Measurements from ENCODE around the gene SELENOW. TPM values are rescaled to one million over a fixed set of nuclear protein-coding genes. Genes with fewer than 3 reads are reported as not detected.

Gene SELENOW
- total and polyA plus RNA-seq, 2 of the 4 experiments (the other 2 are of a cell fraction), result 61.3 to 217 TPM

DNA sequence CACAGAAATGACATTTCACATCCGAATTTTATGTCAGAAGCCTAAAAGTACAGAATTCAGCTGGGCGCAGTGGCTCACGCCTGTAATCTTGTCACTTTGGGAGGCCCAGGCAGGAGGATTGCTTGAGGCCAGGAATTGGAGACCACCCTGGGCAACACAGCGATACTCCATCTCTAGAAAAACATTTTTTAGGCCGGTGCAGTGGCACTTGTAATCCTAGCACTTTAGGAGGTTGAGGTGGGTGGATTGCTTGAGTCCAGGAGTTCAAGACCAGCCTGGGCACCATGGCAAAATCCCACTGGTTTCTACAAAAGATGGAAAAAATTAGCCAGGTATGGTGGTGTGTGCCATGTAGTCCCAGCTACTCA lies 17.9 kb upstream of the SELENOW start:
- Histone ChIP-seq H3K4me3 (ENCODE audit: insufficient read depth, low read depth, low read length) (no peak overlapping the region), H4K5ac (ENCODE audit: low read depth, low read length) (no peak overlapping the region), H4K8ac (ENCODE audit: low read depth in 2 of 2, low read length in 2 of 2) (no peak overlapping the region), H3K27me3 (ENCODE audit: control insufficient read depth, insufficient read depth, low read length) (no peaks in the 10 kb centered on the region), H2BK20ac (ENCODE audit: low read depth, low read length) (no peak overlapping the region), H3K36me3 (ENCODE audit: control insufficient read depth, insufficient read depth, low read length) (peaks cover 38% of the 10 kb centered on the region), H3K4ac (ENCODE audit: low read depth, low read length) (no peak overlapping the region), H4K91ac (ENCODE audit: insufficient read depth, low read depth, low read length) (no peak overlapping the region), H3K9ac (ENCODE audit: low read depth, low read length) (no peak overlapping the region), H3K23ac (ENCODE audit: low read depth, low read length) (no peak overlapping the region), H3K14ac (replicated peaks; ENCODE audit: low read depth, low read length) (no peak overlapping the region), H2AFZ (replicated peaks; ENCODE audit: low read length, poor library complexity) (no peak overlapping the region), H3K4me2 (ENCODE audit: low read depth, low read length) (no peak overlapping the region), H4K20me1 (ENCODE audit: insufficient read depth, low read length) (no peaks in the 10 kb centered on the region), H2AK9ac (replicated peaks; ENCODE audit: low read depth, low read length, poor library complexity) (no peak overlapping the region), H2BK5ac (ENCODE audit: low read depth, low read length, poor library complexity, severe bottlenecking) (no peak overlapping the region), H3K4me1 (ENCODE audit: control insufficient read depth, insufficient read depth, low read length) (no peaks in the 10 kb centered on the region), H2BK15ac (ENCODE audit: low read depth, low read length) (no peak overlapping the region), H3K79me1 (ENCODE audit: low read depth in 1 of 2, low read length in 2 of 2) (no peaks in the 10 kb centered on the region; a peak in 1 of 4 replicates), H3K56ac (ENCODE audit: extremely low read depth, insufficient read depth, low read length) (no peak overlapping the region), H3K9me3 (ENCODE audit: control insufficient read depth, insufficient read depth, low read length) (no peaks in the 10 kb centered on the region), H3K9me1 (ENCODE audit: insufficient read depth, low read length) (no peaks in the 10 kb centered on the region), H3K27ac (ENCODE audit: insufficient read depth, low read length) (no peak overlapping the region), H2AK5ac (ENCODE audit: low read depth, low read length) (no peak overlapping the region), H2BK120ac (ENCODE audit: low read depth, low read length) (no peak overlapping the region), H3K18ac (ENCODE audit: low read depth, low read length) (no peak overlapping the region)
- ChIA-PET POLR2A (ENCODE audit: unreplicated experiment) (no interaction called here), CTCF (no interaction called here)
- WGBS, 2 experiments (ENCODE audit: extremely low coverage in 2 of 2, insufficient read length in 1 of 2), result no CpG with 5 or more reads among the region's 5 CpGs
- in situ Hi-C loops (cut with MboI; ENCODE audit: low sequenced_read_pairs), result no loop called here
- dilution Hi-C loops (cut with HindIII; ENCODE audit: low sequenced_read_pairs, unreplicated experiment), result no loop called here
- no peak for DNase-seq
- no TSS peak for BruUV-seq (replicated peaks)
- intact Hi-C loops (cut with micrococcal nuclease), result no loop called here
- TF ChIP-seq FOS (IDR thresholded peaks at IDR 0.05; ENCODE audit: low read depth, low read length) (no peak), MAZ (IDR thresholded peaks at IDR 0.05; ENCODE audit: borderline replicate concordance, low read depth, low read length) (no peak), BHLHE40 (IDR thresholded peaks at IDR 0.05; ENCODE audit: low read depth, low read length) (no peak), CHD1 (IDR thresholded peaks at IDR 0.05; ENCODE audit: low read depth, low read length) (no peak), NFE2L2 (IDR thresholded peaks at IDR 0.05; ENCODE audit: low read depth, low read length) (no peak), MAFK (IDR thresholded peaks at IDR 0.05; ENCODE audit: low read depth, low read length) (no peak), POLR2A (IDR thresholded peaks at IDR 0.05; ENCODE audit: low read depth, low read length) (no peak), RFX5 (IDR thresholded peaks at IDR 0.05; ENCODE audit: low read depth, low read length) (no peak), SMC3 (IDR thresholded peaks at IDR 0.05; ENCODE audit: low read depth, low read length) (no peak), RAD21 (IDR thresholded peaks at IDR 0.05; ENCODE audit: low read length) (no peak), RCOR1 (IDR thresholded peaks at IDR 0.05; ENCODE audit: insufficient replicate concordance, low read length) (no peak), MXI1 (IDR thresholded peaks at IDR 0.05; ENCODE audit: borderline replicate concordance, low read depth, low read length) (no peak), CEBPB (IDR thresholded peaks at IDR 0.05; ENCODE audit: low read depth, low read length) (no peak)
- TF ChIP-seq, protein P1, sequence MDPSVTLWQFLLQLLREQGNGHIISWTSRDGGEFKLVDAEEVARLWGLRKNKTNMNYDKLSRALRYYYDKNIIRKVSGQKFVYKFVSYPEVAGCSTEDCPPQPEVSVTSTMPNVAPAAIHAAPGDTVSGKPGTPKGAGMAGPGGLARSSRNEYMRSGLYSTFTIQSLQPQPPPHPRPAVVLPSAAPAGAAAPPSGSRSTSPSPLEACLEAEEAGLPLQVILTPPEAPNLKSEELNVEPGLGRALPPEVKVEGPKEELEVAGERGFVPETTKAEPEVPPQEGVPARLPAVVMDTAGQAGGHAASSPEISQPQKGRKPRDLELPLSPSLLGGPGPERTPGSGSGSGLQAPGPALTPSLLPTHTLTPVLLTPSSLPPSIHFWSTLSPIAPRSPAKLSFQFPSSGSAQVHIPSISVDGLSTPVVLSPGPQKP (IDR thresholded peaks at IDR 0.05; ENCODE audit: borderline replicate concordance, low read depth, low read length), result no peak
- TF ChIP-seq, protein P2, sequence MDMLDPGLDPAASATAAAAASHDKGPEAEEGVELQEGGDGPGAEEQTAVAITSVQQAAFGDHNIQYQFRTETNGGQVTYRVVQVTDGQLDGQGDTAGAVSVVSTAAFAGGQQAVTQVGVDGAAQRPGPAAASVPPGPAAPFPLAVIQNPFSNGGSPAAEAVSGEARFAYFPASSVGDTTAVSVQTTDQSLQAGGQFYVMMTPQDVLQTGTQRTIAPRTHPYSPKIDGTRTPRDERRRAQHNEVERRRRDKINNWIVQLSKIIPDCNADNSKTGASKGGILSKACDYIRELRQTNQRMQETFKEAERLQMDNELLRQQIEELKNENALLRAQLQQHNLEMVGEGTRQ (IDR thresholded peaks at IDR 0.05; ENCODE audit: low read depth, low read length), result no peak
- TF ChIP-seq, protein P3, sequence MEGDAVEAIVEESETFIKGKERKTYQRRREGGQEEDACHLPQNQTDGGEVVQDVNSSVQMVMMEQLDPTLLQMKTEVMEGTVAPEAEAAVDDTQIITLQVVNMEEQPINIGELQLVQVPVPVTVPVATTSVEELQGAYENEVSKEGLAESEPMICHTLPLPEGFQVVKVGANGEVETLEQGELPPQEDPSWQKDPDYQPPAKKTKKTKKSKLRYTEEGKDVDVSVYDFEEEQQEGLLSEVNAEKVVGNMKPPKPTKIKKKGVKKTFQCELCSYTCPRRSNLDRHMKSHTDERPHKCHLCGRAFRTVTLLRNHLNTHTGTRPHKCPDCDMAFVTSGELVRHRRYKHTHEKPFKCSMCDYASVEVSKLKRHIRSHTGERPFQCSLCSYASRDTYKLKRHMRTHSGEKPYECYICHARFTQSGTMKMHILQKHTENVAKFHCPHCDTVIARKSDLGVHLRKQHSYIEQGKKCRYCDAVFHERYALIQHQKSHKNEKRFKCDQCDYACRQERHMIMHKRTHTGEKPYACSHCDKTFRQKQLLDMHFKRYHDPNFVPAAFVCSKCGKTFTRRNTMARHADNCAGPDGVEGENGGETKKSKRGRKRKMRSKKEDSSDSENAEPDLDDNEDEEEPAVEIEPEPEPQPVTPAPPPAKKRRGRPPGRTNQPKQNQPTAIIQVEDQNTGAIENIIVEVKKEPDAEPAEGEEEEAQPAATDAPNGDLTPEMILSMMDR (conservative IDR thresholded peaks at IDR 0.05; ENCODE audit: low read depth, low read length), result no peak
- no peak for ATAC-seq (ENCODE audit: low read depth)

Data from IMR-90 (cell line).